AG04450 (cell line): ENCODE data around the gene DDX51. TPM values are rescaled to one million over a fixed set of nuclear protein-coding genes. Genes with fewer than 3 reads are reported as not detected.

ENCODE experiments used
- CTCF ChIA-PET: fragments of 300-600, 350-600 bp; formaldehyde crosslinking; extraction: SDS; loops from one replicate; lab custom pipeline; 2022; ENCODE audit warnings: antibody characterized with exemption, inconsistent platforms; lab: Charles Lee
- POLR2A ChIA-PET: fragments of 350-600 bp; formaldehyde crosslinking; extraction: SDS; loops from one replicate; lab custom pipeline; 2021; ENCODE audit warnings: antibody characterized with exemption, inconsistent platforms; lab: Yijun Ruan, JAX
- DNase-seq: peaks from one replicate; pipeline ENCODE4 v3.0.0-alpha.2; 2011; ENCODE audit warnings: low read depth, low spot score
- H3K27ac ChIP-seq: one replicate; pipeline ENCODE4 v1.5.1; 2012; ENCODE audit warnings: low read depth, low read length, control low read depth
- H3K27me3 ChIP-seq: one replicate; pipeline ENCODE4 v1.6.0; 2012; ENCODE audit warnings: low read length; ENCODE audit not compliant: control insufficient read depth, insufficient read depth
- H3K4me3 ChIP-seq: 2 replicates; pipeline ENCODE4 v1.5.1; 2011; ENCODE audit warnings: mild to moderate bottlenecking, low read depth, low read length, control low read depth
- H3K9me3 ChIP-seq: 2 replicates; pipeline ENCODE4 v1.5.1; 2012; ENCODE audit warnings: low read length; ENCODE audit not compliant: control insufficient read depth, insufficient read depth
- CTCF ChIP-seq: IDR thresholded peaks from 2 replicates; pipeline ENCODE4 v1.5.1; 2011; ENCODE audit warnings: low read depth, low read length, control low read depth, inconsistent platforms
- polyA plus RNA-seq: library from polyadenylated mRNA; depleted of rRNA; stranded (reverse); fragments of >200 nt; gene quantifications from 2 replicates; pipeline ENCODE4 v1.2.3, GENCODE V29; 2011

DDX51 gene
- polyA plus RNA-seq, 1 experiment: 4.5 TPM

DNA sequence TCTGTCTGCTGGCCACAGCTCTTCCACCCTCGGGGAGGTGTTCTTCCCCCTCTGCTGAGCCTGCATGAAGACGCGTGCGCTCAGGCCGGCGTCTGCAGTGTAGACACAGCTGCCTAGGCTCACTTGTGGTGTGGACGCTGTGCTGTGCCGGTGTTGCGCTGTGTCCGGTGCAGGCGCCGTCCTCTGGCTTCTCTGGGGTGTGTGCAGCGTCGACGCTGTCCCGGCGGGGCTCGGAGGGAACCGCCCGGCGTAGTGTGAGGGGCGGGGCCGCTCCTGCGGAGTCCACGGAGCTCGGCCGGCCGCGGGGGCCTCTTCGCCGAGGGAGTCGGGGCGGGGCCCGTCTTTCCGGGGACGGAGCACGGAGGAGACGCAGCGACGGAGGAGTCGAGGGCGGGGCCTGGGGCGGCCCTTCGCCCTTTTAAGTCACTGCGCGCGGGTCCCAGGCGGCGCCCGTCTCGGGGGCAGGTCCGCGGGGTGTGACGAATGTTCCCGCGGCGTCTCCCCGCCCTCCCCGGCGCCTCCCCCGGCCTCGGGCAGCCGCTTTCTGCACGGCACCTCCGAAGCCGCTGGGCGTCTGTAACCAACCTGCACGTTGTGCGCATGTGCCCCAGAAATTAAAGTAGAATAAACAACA lies 45.4 kb upstream of the DDX51 start:
- Histone ChIP-seq H3K4me3 (peak overlapping the region; percentile 64), H3K27me3 (peaks cover 24% of the 10 kb centered on the region), H3K9me3 (peaks cover 31% of the 10 kb centered on the region), H3K27ac (no peak overlapping the region)
- ChIA-PET POLR2A (interaction anchor here (0.6 to 1.1 kb wide), 4 partner anchors 19 to 137 kb away, joined by 3 to 6 read pairs (median 4); no protein-coding TSS in a partner anchor), CTCF (no interaction called here)
- peak; percentile 56 for DNase-seq
- no peak for TF ChIP-seq CTCF

DNA sequence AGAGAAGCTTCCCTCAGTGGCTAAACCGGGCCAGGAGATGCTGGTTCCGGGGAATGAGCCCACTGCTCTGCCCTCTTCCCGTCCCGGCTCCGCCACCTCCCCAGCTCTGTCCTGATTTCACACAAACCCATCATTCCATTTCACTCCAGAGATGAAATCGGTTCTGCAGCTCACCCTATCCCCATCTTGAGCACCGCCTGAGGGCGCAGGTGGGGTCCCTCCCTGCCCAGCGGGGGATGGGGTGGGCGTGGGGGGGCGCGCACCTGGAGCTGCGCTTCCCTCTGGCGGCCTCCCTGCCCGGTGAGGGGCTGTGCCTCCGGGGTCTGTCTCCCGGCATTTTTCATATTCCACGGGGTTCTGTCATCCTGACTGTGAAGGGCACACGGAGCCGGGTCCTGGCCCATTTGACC lies 44.8 kb upstream of the DDX51 start:
- TF ChIP-seq CTCF: no peak
- CTCF ChIA-PET: no interaction called here
- H3K4me3 ChIP-seq: peak overlapping the region; percentile 64
- no peak for DNase-seq
- H3K27ac ChIP-seq: no peak overlapping the region
- H3K9me3 ChIP-seq: peaks cover 25% of the 10 kb centered on the region
- POLR2A ChIA-PET: interaction anchor here (0.6 to 1.1 kb wide), 2 partner anchors 35 to 138 kb away, joined by 3 to 6 read pairs; no protein-coding TSS in a partner anchor
- peaks cover 28% of the 10 kb centered on the region for H3K27me3 ChIP-seq

GRCh38 chr12:132188451-132188901 lies 44.4 kb upstream of the DDX51 start:
- POLR2A ChIA-PET: no interaction called here
- no peak for DNase-seq
- H3K27ac ChIP-seq: no peak overlapping the region
- peaks cover 21% of the 10 kb centered on the region for H3K9me3 ChIP-seq
- TF ChIP-seq CTCF: no peak
- H3K27me3 ChIP-seq: peaks cover 30% of the 10 kb centered on the region
- CTCF ChIA-PET: no interaction called here
- H3K4me3 ChIP-seq: no peak overlapping the region

DNA sequence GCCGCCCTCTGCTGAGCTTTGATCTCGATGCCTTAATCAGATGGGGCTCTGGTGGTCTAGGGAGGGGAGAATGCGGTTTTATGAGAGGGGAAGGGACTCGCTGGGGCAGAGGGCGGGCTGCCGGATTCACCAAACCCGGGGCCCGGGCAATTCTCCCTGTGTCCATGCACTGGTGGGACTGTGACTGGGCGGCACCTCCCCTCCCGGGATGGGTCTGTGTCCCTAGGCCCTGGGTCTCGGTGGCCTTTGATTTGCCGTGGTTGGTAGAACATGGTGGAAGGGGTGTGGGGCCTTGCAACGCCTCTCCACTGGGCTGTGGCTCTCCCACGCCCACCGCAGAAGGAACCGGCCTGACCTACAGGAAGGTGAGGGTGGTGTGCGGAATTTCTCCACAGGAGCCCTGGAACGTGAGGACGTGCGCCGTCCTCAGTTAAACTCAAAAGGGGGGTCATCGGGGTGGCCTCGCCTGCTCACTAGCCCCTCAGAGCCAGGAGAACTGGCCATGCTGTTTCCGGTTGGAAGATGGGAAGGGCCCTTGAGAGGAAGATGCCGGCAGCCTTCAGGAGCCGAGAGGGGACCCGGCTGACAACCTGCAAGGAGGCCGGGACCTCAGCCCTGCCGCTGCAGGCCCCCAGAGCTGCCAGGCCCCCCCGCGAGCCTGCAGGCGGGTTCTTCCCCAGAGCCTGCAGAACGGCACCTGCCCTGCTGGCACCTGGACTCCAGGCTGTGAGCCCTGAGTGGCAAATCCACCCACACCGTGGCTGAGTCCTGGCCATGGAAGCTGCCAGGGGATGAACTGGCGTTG lies 43.7 kb upstream of the DDX51 start:
- POLR2A ChIA-PET: no interaction called here
- no peak for DNase-seq
- H3K27ac ChIP-seq: no peak overlapping the region
- H3K4me3 ChIP-seq: no peak overlapping the region
- H3K9me3 ChIP-seq: peaks cover 15% of the 10 kb centered on the region
- TF ChIP-seq CTCF: no peak
- CTCF ChIA-PET: no interaction called here
- H3K27me3 ChIP-seq: peaks cover 30% of the 10 kb centered on the region
